ENCODE data around the gene SGTA.
"Not testable (repeated sequence)": the region's sequence is repeated elsewhere in the genome, so short reads cannot be mapped to it uniquely, and the experiment has no call there.

Gene SGTA

GRCh38 chr19:2713170-2713569, 69.9 kb downstream of the SGTA start:
- not testable (repeated sequence) for DNase-seq (ENCODE audit: low spot score)

- DNase-seq (ENCODE audit: low spot score): no peak
These were observed 71.2 kb downstream of the SGTA start for GRCh38 chr19:2711875-2712205.

GRCh38 chr19:2711172-2711874, 71.8 kb downstream of the SGTA start:
- DNase-seq (ENCODE audit: low spot score): no peak

GRCh38 chr19:2706251-2706650, 76.8 kb downstream of the SGTA start:
- DNase-seq (ENCODE audit: low spot score): no peak

Data from putamen (tissue), 1 donor.